Memory B cell (primary cell): Measurements from ENCODE around the gene LRMDA.

Experiments used
- ATAC-seq: fragments of 150-1000 bp; cut with Tn5 transposase; 2 replicates; pipeline ENCODE4 v1.10.0; 2021; ENCODE audit warnings: low read depth, mild to moderate bottlenecking, moderate library complexity
- DNase-seq, 2 donors: peaks; one replicate each; pipeline ENCODE4 v3.0.0; 2022; ENCODE audit warnings: low spot score in 2 of 2
- H3K27ac Mint-ChIP-seq: one replicate; pipeline ENCODE4 v1.8.0; 2022; ENCODE audit warnings: mild to moderate bottlenecking, moderate library complexity, mixed read lengths
- H3K27me3 Mint-ChIP-seq: one replicate; pipeline ENCODE4 v1.8.0; 2022; ENCODE audit warnings: mixed read lengths
- H3K36me3 Mint-ChIP-seq: one replicate; pipeline ENCODE4 v1.8.0; 2022; ENCODE audit warnings: mild to moderate bottlenecking, mixed read lengths
- H3K4me1 Mint-ChIP-seq: one replicate; pipeline ENCODE4 v1.8.0; 2022; ENCODE audit warnings: mixed read lengths
- H3K4me3 Mint-ChIP-seq: one replicate; pipeline ENCODE4 v1.8.0; 2022; ENCODE audit warnings: mild to moderate bottlenecking, moderate library complexity, mixed read lengths
- H3K9me3 Mint-ChIP-seq: one replicate; pipeline ENCODE4 v1.8.0; 2022; ENCODE audit warnings: mixed read lengths

The LRMDA gene

GRCh38 chr10:75648351-75648750 lies 216.9 kb downstream of the LRMDA start:
- Mint-ChIP-seq H3K9me3 (peaks cover 2% of the 10 kb centered on the region), H3K27ac (no peak overlapping the region), H3K36me3 (no peaks in the 10 kb centered on the region), H3K4me3 (no peak overlapping the region), H3K4me1 (no peaks in the 10 kb centered on the region), H3K27me3 (peaks cover 1% of the 10 kb centered on the region)
- DNase-seq, result no peak
- no peak for ATAC-seq

GRCh38 chr10:75648854-75649253 lies 217.4 kb downstream of the LRMDA start:
- peaks cover 1% of the 10 kb centered on the region for H3K27me3 Mint-ChIP-seq
- DNase-seq (no peak), ATAC-seq (no peak)
- H3K4me1 Mint-ChIP-seq, result no peaks in the 10 kb centered on the region
- H3K4me3 Mint-ChIP-seq, result no peak overlapping the region
- H3K27ac Mint-ChIP-seq, result no peak overlapping the region
- no peaks in the 10 kb centered on the region for H3K36me3 Mint-ChIP-seq
- peaks cover 2% of the 10 kb centered on the region for H3K9me3 Mint-ChIP-seq

- no peak overlapping the region for H3K27ac Mint-ChIP-seq
- H3K27me3 Mint-ChIP-seq, result peaks cover 1% of the 10 kb centered on the region
- no peak for ATAC-seq
- H3K36me3 Mint-ChIP-seq, result no peaks in the 10 kb centered on the region
- H3K4me3 Mint-ChIP-seq, result no peak overlapping the region
- peaks cover 2% of the 10 kb centered on the region for H3K9me3 Mint-ChIP-seq
- no peak for DNase-seq
- no peaks in the 10 kb centered on the region for H3K4me1 Mint-ChIP-seq
Observed at GRCh38 chr10:75649466-75649865, 218.0 kb downstream of the LRMDA start.

DNA sequence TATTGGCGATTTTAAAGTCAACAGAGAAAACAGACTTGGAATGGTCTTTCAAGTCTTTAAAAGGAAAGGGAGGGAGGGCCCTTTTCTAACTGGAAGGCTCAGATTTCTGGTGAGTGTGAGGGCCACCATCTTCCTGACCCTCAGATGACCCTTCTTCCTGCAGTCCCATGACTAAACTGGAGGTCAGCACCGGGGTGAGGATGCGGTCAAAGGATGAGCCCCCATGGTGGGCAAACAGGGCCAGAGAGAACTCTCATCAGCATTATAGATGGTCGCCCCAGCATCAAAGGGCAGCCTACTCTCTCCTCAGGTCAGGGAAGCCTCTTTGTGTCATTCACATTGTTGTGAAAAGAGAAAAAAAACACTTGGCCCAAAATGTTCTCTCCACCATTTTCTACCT lies 219.2 kb downstream of the LRMDA start:
- Mint-ChIP-seq H3K27me3 (peaks cover 1% of the 10 kb centered on the region), H3K27ac (no peak overlapping the region), H3K36me3 (no peaks in the 10 kb centered on the region), H3K9me3 (peaks cover 2% of the 10 kb centered on the region), H3K4me3 (no peak overlapping the region), H3K4me1 (no peaks in the 10 kb centered on the region)
- DNase-seq (no peak), ATAC-seq (no peak)

- DNase-seq, result no peak
- H3K4me3 Mint-ChIP-seq, result no peak overlapping the region
- H3K36me3 Mint-ChIP-seq, result no peaks in the 10 kb centered on the region
- H3K9me3 Mint-ChIP-seq, result peaks cover 2% of the 10 kb centered on the region
- no peak overlapping the region for H3K27ac Mint-ChIP-seq
- no peak for ATAC-seq
- no peaks in the 10 kb centered on the region for H3K4me1 Mint-ChIP-seq
- H3K27me3 Mint-ChIP-seq, result peaks cover 1% of the 10 kb centered on the region
Observed at GRCh38 chr10:75651417-75651816, 220.0 kb downstream of the LRMDA start.

DNA sequence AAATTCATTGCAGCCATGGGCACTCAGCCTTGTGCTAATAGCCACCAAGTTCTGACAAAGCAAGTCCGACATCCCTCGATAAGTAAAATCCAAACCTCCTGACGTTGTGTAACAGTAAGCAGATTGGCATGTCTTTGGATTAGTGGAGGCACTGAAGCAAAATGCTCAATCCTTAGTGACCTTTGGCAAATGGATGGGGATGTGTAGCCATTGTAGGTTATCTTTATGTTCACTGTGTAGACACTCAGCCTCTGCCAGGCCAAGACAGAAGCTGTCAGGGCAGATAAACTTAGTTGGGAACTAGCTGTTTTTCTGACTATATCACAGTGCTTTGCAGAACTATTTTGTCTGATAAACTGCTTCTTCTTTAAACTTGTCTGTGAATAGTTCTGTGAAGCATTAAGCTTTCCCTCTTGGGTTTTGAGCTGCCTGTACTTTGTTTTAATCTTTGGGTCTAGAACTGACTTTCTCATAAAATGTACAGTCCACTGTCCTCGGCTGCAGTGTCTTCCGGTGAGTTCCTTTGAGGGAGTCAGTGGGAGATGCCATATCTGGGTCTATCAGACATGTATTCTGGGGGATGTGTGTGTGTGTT lies 220.8 kb downstream of the LRMDA start:
- Mint-ChIP-seq H3K4me1 (no peaks in the 10 kb centered on the region), H3K27me3 (peaks cover 1% of the 10 kb centered on the region), H3K4me3 (no peak overlapping the region), H3K27ac (no peak overlapping the region), H3K9me3 (peaks cover 2% of the 10 kb centered on the region), H3K36me3 (no peaks in the 10 kb centered on the region)
- DNase-seq, result no peak
- no peak for ATAC-seq

- DNase-seq (no peak), ATAC-seq (no peak)
- Mint-ChIP-seq H3K27ac (no peak overlapping the region), H3K4me3 (no peak overlapping the region), H3K9me3 (peaks cover 2% of the 10 kb centered on the region), H3K27me3 (peaks cover 4% of the 10 kb centered on the region), H3K4me1 (no peaks in the 10 kb centered on the region), H3K36me3 (no peaks in the 10 kb centered on the region)
Observed at GRCh38 chr10:75653761-75654160, 222.3 kb downstream of the LRMDA start.

DNA sequence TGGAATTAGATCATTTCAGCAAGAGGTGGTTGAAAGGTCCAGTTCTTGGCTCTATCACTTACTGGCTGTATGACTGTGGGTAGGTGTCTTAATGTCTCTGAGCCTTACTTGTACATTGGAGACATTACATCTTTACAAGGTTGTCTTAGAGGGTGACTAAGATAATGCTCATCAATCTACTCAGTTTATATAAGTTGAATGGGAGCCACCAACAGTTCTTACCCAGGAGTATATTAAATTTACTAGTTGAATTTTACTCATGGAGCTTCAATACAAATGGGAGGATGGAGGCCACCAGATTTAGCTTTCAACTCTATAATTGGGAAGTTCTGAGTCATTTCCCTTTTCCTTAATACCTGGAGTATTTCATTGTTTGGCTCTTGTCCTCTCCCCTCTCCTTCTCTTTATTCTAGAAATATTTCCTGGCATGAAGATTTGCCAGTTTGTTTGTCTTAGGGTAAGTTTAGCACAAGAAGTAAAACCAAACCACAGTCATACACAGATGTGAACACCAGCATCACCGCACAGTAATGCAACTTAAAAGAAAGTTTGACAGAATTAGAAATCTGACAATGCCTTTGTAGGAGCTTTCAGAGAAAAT lies 222.8 kb downstream of the LRMDA start:
- Mint-ChIP-seq H3K27ac (no peak overlapping the region), H3K36me3 (no peaks in the 10 kb centered on the region), H3K27me3 (peaks cover 5% of the 10 kb centered on the region), H3K9me3 (peaks cover 3% of the 10 kb centered on the region), H3K4me3 (no peak overlapping the region), H3K4me1 (no peaks in the 10 kb centered on the region)
- ATAC-seq (no peak), DNase-seq (no peak)

- Mint-ChIP-seq H3K4me1 (no peaks in the 10 kb centered on the region), H3K4me3 (no peak overlapping the region), H3K9me3 (peaks cover 3% of the 10 kb centered on the region), H3K36me3 (no peaks in the 10 kb centered on the region), H3K27me3 (peaks cover 5% of the 10 kb centered on the region), H3K27ac (no peak overlapping the region)
- DNase-seq, result no peak
- no peak for ATAC-seq
Observed at GRCh38 chr10:75654772-75655171, 223.3 kb downstream of the LRMDA start.

GRCh38 chr10:75655791-75656451 lies 224.5 kb downstream of the LRMDA start:
- DNase-seq (no peak), ATAC-seq (no peak)
- H3K4me1 Mint-ChIP-seq, result no peaks in the 10 kb centered on the region
- H3K9me3 Mint-ChIP-seq, result peaks cover 2% of the 10 kb centered on the region
- no peak overlapping the region for H3K27ac Mint-ChIP-seq
- H3K27me3 Mint-ChIP-seq, result peaks cover 7% of the 10 kb centered on the region
- H3K36me3 Mint-ChIP-seq, result no peaks in the 10 kb centered on the region
- no peak overlapping the region for H3K4me3 Mint-ChIP-seq

DNA sequence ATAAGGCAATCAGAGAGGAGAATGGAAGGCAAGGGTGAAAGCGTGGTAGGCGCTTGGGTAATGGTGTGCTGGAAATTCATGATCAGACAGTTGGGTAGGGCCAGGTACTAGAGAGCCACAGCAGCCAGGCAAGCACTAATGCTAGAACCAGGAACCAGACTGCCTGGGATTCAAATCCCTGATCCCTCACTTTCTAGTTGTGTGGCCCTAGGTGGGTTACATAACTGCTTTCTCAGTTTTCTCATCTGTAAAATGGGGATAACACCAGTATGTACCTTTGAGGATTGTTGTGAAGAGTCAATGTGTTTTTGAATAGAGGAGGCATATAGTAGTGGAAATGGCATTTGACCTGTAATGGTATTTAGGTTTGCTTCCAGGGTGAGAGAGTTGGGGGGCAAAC lies 225.9 kb downstream of the LRMDA start:
- Mint-ChIP-seq H3K4me1 (no peaks in the 10 kb centered on the region), H3K27ac (no peak overlapping the region), H3K36me3 (no peaks in the 10 kb centered on the region), H3K9me3 (peaks cover 1% of the 10 kb centered on the region), H3K4me3 (no peak overlapping the region), H3K27me3 (peaks cover 7% of the 10 kb centered on the region)
- no peak for DNase-seq
- no peak for ATAC-seq

- ATAC-seq (no peak), DNase-seq (no peak)
- Mint-ChIP-seq H3K27ac (no peak overlapping the region), H3K27me3 (peaks cover 7% of the 10 kb centered on the region), H3K4me3 (no peak overlapping the region), H3K9me3 (peaks cover 1% of the 10 kb centered on the region), H3K4me1 (no peaks in the 10 kb centered on the region), H3K36me3 (no peaks in the 10 kb centered on the region)
Observed at GRCh38 chr10:75658036-75658435, 226.6 kb downstream of the LRMDA start.

DNA sequence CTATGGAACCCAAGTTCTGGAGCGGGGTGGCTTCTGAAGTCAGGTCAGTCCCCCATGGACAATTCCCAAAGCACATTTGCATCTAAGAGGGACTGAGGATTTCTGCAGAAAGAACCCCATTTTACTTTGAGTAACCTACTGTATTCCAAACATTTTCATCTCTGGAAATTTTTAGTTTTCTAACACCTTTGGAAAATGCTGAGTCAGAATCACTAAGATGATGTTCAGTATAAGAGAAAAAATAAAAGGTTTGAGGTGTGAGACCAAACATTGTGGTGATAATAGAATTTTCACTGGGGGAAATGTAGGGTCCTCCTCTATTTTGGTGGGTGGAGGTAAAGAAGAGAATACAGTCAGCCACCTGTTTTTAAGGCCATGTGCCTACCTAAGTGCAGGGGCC lies 227.1 kb downstream of the LRMDA start:
- H3K36me3 Mint-ChIP-seq, result no peaks in the 10 kb centered on the region
- H3K4me3 Mint-ChIP-seq, result no peak overlapping the region
- peaks cover 1% of the 10 kb centered on the region for H3K9me3 Mint-ChIP-seq
- H3K4me1 Mint-ChIP-seq, result no peaks in the 10 kb centered on the region
- H3K27ac Mint-ChIP-seq, result no peak overlapping the region
- DNase-seq (no peak), ATAC-seq (no peak)
- peaks cover 7% of the 10 kb centered on the region for H3K27me3 Mint-ChIP-seq

DNA sequence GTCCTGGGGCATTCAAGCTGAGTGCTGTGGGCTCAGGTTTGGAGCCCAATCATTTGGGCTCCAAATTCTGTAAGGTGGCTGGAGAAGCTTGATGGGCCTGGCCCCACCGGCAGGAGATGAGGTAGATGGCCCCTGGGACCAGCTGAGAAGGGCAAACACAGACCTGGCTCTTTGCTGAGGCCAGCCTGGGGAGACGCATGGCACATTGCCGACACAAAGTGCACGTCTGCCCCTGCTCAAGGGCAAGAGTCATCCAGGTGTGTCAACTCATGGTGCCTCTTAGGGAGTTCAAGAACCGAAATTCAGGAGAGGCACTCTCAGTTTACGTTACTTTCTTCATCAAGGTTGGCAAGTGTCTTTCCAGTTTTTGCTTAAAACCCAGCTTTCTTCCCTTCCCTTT lies 227.5 kb downstream of the LRMDA start:
- peaks cover 1% of the 10 kb centered on the region for H3K9me3 Mint-ChIP-seq
- no peak overlapping the region for H3K27ac Mint-ChIP-seq
- DNase-seq (no peak), ATAC-seq (no peak)
- H3K27me3 Mint-ChIP-seq, result peaks cover 7% of the 10 kb centered on the region
- H3K36me3 Mint-ChIP-seq, result no peaks in the 10 kb centered on the region
- H3K4me3 Mint-ChIP-seq, result no peak overlapping the region
- H3K4me1 Mint-ChIP-seq, result no peaks in the 10 kb centered on the region

- H3K9me3 Mint-ChIP-seq, result peaks cover 1% of the 10 kb centered on the region
- no peak for DNase-seq
- no peak overlapping the region for H3K4me3 Mint-ChIP-seq
- no peaks in the 10 kb centered on the region for H3K36me3 Mint-ChIP-seq
- H3K27ac Mint-ChIP-seq, result no peak overlapping the region
- H3K27me3 Mint-ChIP-seq, result peaks cover 7% of the 10 kb centered on the region
- no peak for ATAC-seq
- H3K4me1 Mint-ChIP-seq, result no peaks in the 10 kb centered on the region
Observed at GRCh38 chr10:75660823-75661222, 229.4 kb downstream of the LRMDA start.
